ENCODE data around the gene MFSD11. TPM values are rescaled to one million over a fixed set of nuclear protein-coding genes. Genes with fewer than 3 reads are reported as not detected.

The MFSD11 gene
- total RNA-seq, 2 experiments from 2014 or later: 25.5 to 29.4 TPM

DNA sequence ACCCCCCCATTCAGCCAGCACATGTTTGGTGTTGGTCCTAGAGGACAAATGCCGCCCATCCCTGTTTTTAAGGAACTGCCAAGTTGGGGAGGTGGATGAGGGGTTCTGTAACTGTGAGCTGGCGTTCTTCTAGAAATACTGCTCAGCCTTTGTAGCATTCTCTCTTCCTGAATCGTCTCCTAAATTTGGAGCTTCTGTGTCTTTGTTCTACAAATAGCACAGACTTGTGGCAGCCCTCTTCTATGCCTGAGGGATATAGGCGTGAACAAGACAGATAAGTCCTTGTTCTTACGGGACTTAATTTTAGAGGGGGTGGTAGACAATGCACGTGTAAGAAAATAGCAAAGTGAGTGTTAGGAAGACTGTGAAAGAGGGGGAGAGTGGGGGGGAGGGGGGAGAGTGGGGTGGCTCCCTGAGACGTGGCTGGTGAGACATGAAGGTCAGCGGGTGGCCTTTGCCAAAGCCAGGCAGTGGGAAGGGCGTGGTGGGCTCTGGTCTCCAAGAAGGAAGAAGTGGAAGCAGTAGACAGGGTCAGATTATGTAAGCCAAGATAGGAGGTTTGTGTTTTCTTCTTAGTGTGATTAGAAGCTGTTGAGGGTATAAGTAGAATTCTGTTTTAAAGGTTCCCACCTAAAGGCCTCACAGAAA lies 9.9 kb downstream of the MFSD11 start:
- CTCF ChIA-PET: no interaction called here
- Histone ChIP-seq H3K9me3 (ENCODE audit: control insufficient read depth in 1 of 2, insufficient read depth in 1 of 2, low read length in 2 of 2) (no peaks in the 10 kb centered on the region), H3K27me3 (ENCODE audit: control insufficient read depth in 1 of 2, insufficient read depth in 2 of 2, low read length in 2 of 2) (no peaks in the 10 kb centered on the region), H3K36me3 (ENCODE audit: insufficient read depth, low read length) (peaks cover 40% of the 10 kb centered on the region), H3K27ac (ENCODE audit: low read depth in 1 of 2, low read length in 2 of 2) (no peak overlapping the region), H3K4me1 (ENCODE audit: insufficient read depth, low read length) (peaks cover 15% of the 10 kb centered on the region), H3K4me3 (ENCODE audit: low read length) (no peak overlapping the region)
- H3K27ac Mint-ChIP-seq: no peak overlapping the region
- POLR2A ChIA-PET: interaction anchor here (1.3 to 1.8 kb wide), 2 partner anchors 10 to 14 kb away, joined by 4 to 13 read pairs; partner anchors contain the start of genes MFSD11 and SRSF2
- H3K9me3 Mint-ChIP-seq: no peaks in the 10 kb centered on the region
- H3K4me3 Mint-ChIP-seq: no peak overlapping the region
- H3K36me3 Mint-ChIP-seq (ENCODE audit: low read depth): peaks cover 61% of the 10 kb centered on the region
- DNase-seq: no peak
- no peak for TF ChIP-seq CTCF (IDR thresholded peaks at IDR 0.05)
- intact Hi-C loops (cut with DNase I, micrococcal nuclease): no loop called here
- H3K27me3 Mint-ChIP-seq: no peaks in the 10 kb centered on the region
- H3K4me1 Mint-ChIP-seq (ENCODE audit: low read depth): peaks cover 10% of the 10 kb centered on the region
- ATAC-seq (ENCODE audit: poor library complexity): no peak

GRCh38 chr17:76748657-76749056 lies 10.7 kb downstream of the MFSD11 start:
- intact Hi-C loops (cut with DNase I, micrococcal nuclease): no loop called here
- no peak overlapping the region for H3K27ac Mint-ChIP-seq
- no peak overlapping the region for H3K27ac ChIP-seq (ENCODE audit: low read depth in 1 of 2, low read length in 2 of 2)
- DNase-seq (no peak), ATAC-seq (ENCODE audit: poor library complexity) (no peak)
- peaks cover 18% of the 10 kb centered on the region for H3K4me1 Mint-ChIP-seq (ENCODE audit: low read depth)
- peaks cover 61% of the 10 kb centered on the region for H3K36me3 Mint-ChIP-seq (ENCODE audit: low read depth)
- no peaks in the 10 kb centered on the region for H3K27me3 Mint-ChIP-seq
- ChIA-PET CTCF (no interaction called here), POLR2A (interaction anchor here (1.3 to 1.8 kb wide), 2 partner anchors 11 to 15 kb away, joined by 4 to 13 read pairs; partner anchors contain the start of genes MFSD11 and SRSF2)
- H3K36me3 ChIP-seq (ENCODE audit: insufficient read depth, low read length): peaks cover 39% of the 10 kb centered on the region
- no peak overlapping the region for H3K4me3 ChIP-seq (ENCODE audit: low read length)
- TF ChIP-seq CTCF (IDR thresholded peaks at IDR 0.05): no peak
- H3K4me3 Mint-ChIP-seq: no peak overlapping the region
- no peaks in the 10 kb centered on the region for H3K27me3 ChIP-seq (ENCODE audit: control insufficient read depth in 1 of 2, insufficient read depth in 2 of 2, low read length in 2 of 2)
- peaks cover 20% of the 10 kb centered on the region for H3K4me1 ChIP-seq (ENCODE audit: insufficient read depth, low read length)
- no peaks in the 10 kb centered on the region for H3K9me3 Mint-ChIP-seq
- H3K9me3 ChIP-seq (ENCODE audit: control insufficient read depth in 1 of 2, insufficient read depth in 1 of 2, low read length in 2 of 2): no peaks in the 10 kb centered on the region

DNA sequence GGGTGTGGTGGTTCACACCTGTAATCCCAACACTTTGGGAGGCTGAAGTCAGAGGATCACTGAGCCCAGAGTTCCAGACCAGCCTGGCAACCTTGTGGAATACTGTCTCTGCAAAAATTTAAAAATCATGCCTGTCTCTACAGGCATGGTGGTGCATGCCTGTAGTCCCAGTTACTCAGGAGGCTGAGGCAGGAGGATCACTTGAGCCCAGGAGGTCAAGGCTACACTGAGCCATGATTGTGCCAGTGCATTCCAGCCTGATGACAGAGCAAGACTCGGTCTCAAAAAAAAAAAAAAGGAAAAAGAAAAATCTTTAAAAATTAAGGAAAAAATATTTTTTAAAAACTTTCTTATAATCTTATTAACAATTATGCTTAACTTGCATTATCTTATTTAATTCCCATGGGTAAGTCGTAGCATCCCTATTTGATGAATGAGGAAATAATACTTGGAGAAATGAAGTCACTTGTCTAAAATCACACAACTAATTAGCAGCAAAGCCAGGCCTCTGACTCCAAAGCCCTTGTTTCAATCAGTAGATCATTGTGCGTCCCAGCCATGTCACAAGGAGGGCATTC lies 13.6 kb downstream of the MFSD11 start:
- Mint-ChIP-seq H3K4me3 (no peak overlapping the region), H3K27me3 (no peaks in the 10 kb centered on the region), H3K9me3 (no peaks in the 10 kb centered on the region), H3K4me1 (ENCODE audit: low read depth) (peaks cover 24% of the 10 kb centered on the region), H3K36me3 (ENCODE audit: low read depth) (peaks cover 32% of the 10 kb centered on the region), H3K27ac (peak overlapping the region; percentile 96)
- no peak for DNase-seq
- Histone ChIP-seq H3K9me3 (ENCODE audit: control insufficient read depth in 1 of 2, insufficient read depth in 1 of 2, low read length in 2 of 2) (no peaks in the 10 kb centered on the region), H3K4me3 (ENCODE audit: low read length) (no peak overlapping the region), H3K27ac (ENCODE audit: low read depth in 1 of 2, low read length in 2 of 2) (peak overlapping the region; percentile 7 to 84), H3K27me3 (ENCODE audit: control insufficient read depth in 1 of 2, insufficient read depth in 2 of 2, low read length in 2 of 2) (no peaks in the 10 kb centered on the region), H3K4me1 (ENCODE audit: insufficient read depth, low read length) (peaks cover 34% of the 10 kb centered on the region), H3K36me3 (ENCODE audit: insufficient read depth, low read length) (peaks cover 16% of the 10 kb centered on the region)
- POLR2A ChIA-PET: interaction anchor here (1.2 to 2.9 kb wide), 5 partner anchors 14 to 1207 kb away, joined by 6 to 76 read pairs (median 20); partner anchors contain the start of genes JMJD6, METTL23, MFSD11 and SRSF2
- intact Hi-C loops (cut with DNase I, micrococcal nuclease): loop anchor here in 1 of 2 experiments (5.0 kb wide), 1 partner anchor 41 kb away; no protein-coding TSS in a partner anchor
- TF ChIP-seq CTCF (IDR thresholded peaks at IDR 0.05): no peak
- CTCF ChIA-PET: interaction anchor here (0.9 to 2.8 kb wide), 6 partner anchors 13 to 228 kb away, joined by 3 to 10 read pairs (median 4); partner anchors contain the start of genes METTL23 and MFSD11
- ATAC-seq (ENCODE audit: poor library complexity): no peak

Data from CD4-positive, alpha-beta T cell (primary cell).